Mucosa of stomach (tissue), 1 donor: ENCODE results near the gene RENBP.

Source experiments
- H3K27me3 ChIP-seq: one replicate; pipeline ENCODE4 v1.7.0; 2013; ENCODE audit warnings: mild to moderate bottlenecking, low read length; ENCODE audit not compliant: control insufficient read depth, insufficient read depth
- H3K36me3 ChIP-seq: one replicate; pipeline ENCODE4 v1.7.0; 2013; ENCODE audit warnings: low read length; ENCODE audit not compliant: control insufficient read depth, insufficient read depth
- H3K4me1 ChIP-seq: one replicate; pipeline ENCODE4 v1.7.0; 2013; ENCODE audit warnings: mild to moderate bottlenecking, low read length; ENCODE audit not compliant: control insufficient read depth, insufficient read depth
- H3K4me3 ChIP-seq: one replicate; pipeline ENCODE4 v1.7.0; 2013; ENCODE audit warnings: low read length
- H3K9ac ChIP-seq: one replicate; pipeline ENCODE4 v1.7.0; 2013; ENCODE audit warnings: mild to moderate bottlenecking, low read length, moderate library complexity
- H3K9me3 ChIP-seq: one replicate; pipeline ENCODE4 v1.7.0; 2013; ENCODE audit warnings: mild to moderate bottlenecking, low read length, moderate library complexity; ENCODE audit not compliant: control insufficient read depth
- donor health status: Pancreatic carcinoma.

The RENBP gene

DNA sequence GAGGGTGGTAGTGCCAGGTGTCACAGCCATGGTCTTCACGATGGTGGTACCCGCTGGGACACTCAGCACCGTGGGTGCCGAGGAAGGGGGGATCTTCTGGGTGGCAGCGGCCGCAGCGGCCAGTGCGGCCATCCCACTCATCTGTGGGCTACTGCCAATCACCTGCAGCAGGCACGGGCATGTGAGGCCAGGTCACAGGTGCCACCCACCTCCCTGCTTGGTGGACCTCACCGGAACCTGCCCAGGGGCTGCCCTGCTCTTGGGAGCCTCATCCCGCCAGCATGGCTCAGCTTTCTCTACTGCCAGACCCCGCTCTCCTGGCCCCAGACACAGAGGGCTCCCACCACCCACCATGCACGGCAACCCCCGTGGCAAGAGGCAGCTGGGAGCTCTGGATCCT, 14.2 kb upstream of the RENBP start:
- Histone ChIP-seq H3K9me3 (no peaks in the 10 kb centered on the region), H3K36me3 (peaks cover 6% of the 10 kb centered on the region), H3K9ac (no peak overlapping the region)

DNA sequence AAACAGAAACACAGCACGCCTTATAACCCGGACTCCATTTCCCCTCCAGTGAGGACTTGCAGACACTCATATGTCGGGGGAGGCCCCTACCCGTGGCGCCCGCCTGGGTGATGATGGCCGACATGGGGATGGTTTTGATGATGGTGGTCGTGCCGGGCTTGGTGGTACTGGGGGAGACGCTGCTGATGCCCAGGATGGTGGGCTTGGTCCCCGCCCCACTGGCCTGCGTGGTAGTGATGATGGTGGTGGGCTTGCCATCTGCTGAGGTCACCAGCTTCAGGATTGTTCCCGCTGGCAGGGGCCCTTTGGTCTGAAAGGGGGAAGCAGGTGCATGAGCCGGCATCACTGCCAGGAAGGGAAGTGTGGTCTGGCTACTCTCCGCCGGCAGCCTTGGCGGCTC, 12.8 kb upstream of the RENBP start:
- Histone ChIP-seq H3K4me1 (peaks cover 3% of the 10 kb centered on the region), H3K4me3 (no peak overlapping the region), H3K9me3 (no peaks in the 10 kb centered on the region), H3K27me3 (no peaks in the 10 kb centered on the region), H3K36me3 (peaks cover 15% of the 10 kb centered on the region), H3K9ac (no peak overlapping the region)

More for the DNA sequence above, 14.2 kb upstream of the RENBP start:
- Histone ChIP-seq H3K4me1 (no peaks in the 10 kb centered on the region), H3K4me3 (no peak overlapping the region), H3K27me3 (no peaks in the 10 kb centered on the region)

DNA sequence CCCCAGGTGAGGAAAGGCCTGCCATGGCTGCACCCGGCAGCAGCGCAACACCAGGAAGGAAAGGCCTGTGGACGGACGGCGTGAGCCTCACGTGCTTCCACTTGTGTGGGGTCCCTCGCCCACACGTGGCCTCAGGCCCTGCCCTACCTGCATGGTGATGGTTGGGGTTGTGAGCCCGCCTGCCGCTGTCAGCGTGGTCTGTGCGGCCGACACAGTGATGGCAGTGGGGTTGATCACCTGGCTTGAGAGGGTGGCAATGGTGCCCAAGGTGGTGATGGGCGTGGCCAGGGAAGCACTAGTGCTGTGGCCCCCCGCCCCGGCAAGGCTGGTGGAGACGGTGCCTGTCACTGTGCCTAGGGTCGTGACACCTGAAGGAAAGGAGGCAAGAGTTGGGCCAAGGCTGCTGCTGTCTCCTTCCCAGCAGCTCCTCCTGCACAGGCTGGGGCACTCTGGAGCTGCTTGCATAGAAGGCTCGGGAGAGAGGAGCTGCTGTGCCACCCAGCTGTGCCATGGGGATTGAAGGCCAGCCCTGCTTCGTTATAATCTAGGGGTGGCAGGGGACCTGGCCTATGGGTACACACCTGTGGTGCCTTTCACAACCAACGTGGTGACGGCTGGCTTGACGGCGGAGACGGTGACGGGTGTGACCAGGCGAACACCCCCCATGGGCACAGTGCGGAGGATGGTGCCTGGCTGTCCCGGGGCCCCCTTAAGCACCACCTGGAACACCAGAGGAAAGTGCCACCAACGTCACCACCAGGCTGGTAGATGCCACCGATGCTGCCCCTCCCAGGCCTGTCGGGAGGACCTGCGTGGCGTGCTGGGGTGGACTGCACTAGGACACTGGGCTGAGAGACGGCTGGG, 11.8 kb upstream of the RENBP start:
- H3K36me3 ChIP-seq: peaks cover 11% of the 10 kb centered on the region
- no peak overlapping the region for H3K9ac ChIP-seq
- H3K4me3 ChIP-seq: no peak overlapping the region

DNA sequence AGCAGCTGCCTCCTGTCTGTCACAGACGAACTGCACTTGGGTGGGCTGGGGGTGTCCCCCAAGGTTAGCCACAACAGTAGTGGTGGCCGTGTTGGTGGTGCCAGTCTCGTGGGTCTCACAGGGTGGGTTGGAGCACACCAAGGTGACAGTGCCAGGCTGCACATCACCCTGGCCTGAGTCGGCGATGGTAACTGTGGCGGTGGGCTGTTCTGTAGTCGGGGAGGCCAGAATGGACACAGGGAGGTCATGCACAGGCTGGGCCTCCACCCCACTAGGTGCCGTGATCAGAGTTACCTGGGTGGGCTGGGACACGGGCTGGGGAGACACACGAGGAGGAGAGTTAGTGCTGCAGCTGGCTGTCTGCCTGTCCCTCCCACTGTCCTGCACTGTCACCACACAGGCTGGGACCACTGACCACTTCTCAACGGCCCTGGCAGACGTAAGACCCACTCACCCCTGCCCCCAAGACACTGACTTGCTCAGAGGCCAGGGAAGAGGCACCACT, 10.8 kb upstream of the RENBP start:
- Histone ChIP-seq H3K4me3 (no peak overlapping the region), H3K9me3 (no peaks in the 10 kb centered on the region), H3K4me1 (peaks cover 3% of the 10 kb centered on the region), H3K27me3 (no peaks in the 10 kb centered on the region), H3K9ac (no peak overlapping the region), H3K36me3 (peaks cover 17% of the 10 kb centered on the region)

More for the DNA sequence above, 11.8 kb upstream of the RENBP start:
- peaks cover 3% of the 10 kb centered on the region for H3K4me1 ChIP-seq
- no peaks in the 10 kb centered on the region for H3K27me3 ChIP-seq
- no peaks in the 10 kb centered on the region for H3K9me3 ChIP-seq

DNA sequence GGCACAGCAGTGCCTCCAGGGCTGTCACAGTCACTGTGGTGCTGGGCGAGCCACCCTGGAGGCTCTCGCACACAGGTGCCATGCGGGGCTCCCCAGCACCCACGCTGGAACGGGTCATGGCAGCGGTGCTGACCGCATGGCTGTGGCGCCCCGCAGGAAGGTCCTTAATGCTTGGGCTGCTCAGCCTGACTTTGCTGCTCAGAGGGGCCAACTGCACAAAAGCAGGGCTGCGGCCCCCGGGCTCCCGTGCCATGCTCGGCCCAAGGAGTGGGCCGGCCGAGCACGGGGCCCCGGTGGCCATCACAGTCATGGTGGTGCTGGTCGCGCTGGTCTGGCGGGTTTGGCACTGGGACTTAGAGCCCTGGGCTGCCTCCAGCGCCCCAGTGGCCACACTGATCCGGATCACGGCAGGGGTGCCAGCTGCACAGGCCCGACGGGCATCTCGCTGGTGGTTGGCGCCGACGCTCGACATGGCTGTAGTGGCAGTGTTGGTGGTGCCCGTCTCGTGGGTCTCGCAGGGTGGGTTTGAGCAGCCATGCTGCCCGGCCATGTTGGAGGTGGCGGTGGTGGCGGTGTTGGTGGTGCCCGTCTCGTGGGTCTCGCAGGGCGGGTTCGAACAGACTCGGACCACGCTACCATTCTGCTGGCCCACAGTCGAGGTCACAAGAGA, 10.2 kb upstream of the RENBP start:
- Histone ChIP-seq H3K27me3 (no peaks in the 10 kb centered on the region), H3K36me3 (peaks cover 17% of the 10 kb centered on the region), H3K9me3 (no peaks in the 10 kb centered on the region), H3K9ac (no peak overlapping the region), H3K4me3 (no peak overlapping the region), H3K4me1 (peaks cover 3% of the 10 kb centered on the region)

DNA sequence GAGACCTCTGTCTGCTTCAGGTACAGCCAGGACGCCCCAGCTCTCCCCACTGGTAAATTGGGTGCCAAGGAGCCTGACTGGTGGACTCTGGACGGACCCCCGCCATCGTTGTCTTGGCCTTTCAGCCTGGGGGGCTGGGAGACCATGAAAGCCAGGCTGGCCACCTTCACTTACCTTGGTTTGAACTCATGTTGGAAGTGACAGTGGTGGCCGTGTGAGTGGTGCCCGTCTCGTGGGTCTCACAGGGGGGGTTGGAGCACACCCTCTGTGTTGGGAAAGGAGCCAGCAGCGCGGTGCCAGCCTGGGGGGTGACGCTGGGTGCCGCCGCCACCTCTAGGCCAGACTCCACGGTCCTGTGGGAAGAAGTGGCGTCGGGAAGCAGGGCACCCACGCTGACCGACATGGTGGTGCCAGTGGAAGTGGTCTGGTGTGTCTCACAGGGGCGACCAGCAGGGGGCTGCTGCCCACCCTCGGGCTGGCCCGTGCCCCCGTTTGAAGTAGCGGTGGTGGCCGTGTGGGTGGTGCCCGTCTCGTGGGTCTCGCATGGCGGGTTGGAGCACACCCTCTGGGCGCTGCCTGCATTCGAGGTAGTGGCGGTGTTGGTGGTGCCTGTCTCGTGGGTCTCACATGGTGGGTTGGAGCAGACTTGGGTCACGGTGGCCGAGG, 9.6 kb upstream of the RENBP start:
- H3K9ac ChIP-seq: no peak overlapping the region
- H3K36me3 ChIP-seq: peaks cover 17% of the 10 kb centered on the region
- no peaks in the 10 kb centered on the region for H3K9me3 ChIP-seq
- peaks cover 3% of the 10 kb centered on the region for H3K4me1 ChIP-seq
- H3K27me3 ChIP-seq: no peaks in the 10 kb centered on the region
- no peak overlapping the region for H3K4me3 ChIP-seq

DNA sequence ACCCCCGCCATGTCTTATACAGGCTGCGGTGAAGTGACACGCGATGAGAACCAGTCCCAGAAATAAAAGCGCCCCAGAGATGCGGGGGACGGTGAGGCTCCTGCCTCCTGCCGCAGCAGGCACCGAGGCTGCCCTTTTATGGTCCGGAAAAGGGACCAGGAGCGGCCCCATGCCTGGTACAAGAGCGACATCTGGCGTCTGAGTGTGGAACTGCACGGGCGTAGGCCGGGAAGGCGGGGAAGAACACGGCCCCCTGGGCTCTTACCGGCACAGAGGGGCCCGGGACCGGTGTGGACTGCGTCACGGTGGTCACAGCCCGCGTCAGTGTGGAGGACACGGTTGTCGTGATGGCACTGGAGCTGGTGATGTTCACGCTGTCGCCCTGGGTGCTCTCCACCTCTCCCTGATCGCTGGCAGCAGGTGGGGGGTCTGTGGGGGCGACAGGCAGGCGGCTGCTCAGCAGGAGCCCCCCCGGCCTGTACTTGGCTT, 8.9 kb upstream of the RENBP start:
- no peaks in the 10 kb centered on the region for H3K9me3 ChIP-seq
- H3K9ac ChIP-seq: no peak overlapping the region
- no peak overlapping the region for H3K4me3 ChIP-seq
- peaks cover 3% of the 10 kb centered on the region for H3K4me1 ChIP-seq
- peaks cover 17% of the 10 kb centered on the region for H3K36me3 ChIP-seq
- H3K27me3 ChIP-seq: no peaks in the 10 kb centered on the region

DNA sequence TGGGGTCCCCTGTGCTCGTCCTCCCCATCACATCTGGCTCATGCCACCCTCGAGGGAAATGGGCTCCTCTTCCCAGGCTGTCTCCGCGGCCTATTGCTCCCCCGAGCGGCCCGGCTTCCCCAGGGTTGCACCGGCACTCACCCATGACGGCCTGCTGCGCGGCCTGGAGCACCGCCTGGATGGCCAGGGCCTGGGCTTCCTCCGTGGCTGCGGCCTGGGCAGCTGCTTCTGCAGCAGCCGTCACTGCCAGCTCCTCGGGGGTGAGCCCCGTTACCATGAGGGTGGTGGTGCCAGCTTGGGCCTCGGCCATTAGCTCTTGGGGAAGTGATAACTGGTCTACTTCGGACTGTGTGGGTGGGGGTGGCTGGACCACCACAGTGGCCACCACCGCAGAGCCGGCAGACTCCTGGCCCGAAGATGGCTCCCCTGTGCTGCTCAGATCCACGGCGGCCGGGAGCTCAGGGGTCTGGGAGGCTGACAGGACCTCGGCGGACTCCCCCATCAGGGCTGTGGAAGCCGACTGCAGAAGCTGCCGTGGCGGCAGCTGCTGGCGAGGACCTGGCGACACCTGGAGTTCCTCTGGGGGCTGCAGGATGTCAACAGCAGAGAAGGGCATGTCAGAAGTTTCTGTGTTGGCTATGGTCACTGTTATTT, 8.1 kb upstream of the RENBP start:
- Histone ChIP-seq H3K36me3 (peaks cover 17% of the 10 kb centered on the region), H3K4me1 (peaks cover 3% of the 10 kb centered on the region), H3K9me3 (no peaks in the 10 kb centered on the region), H3K27me3 (no peaks in the 10 kb centered on the region), H3K4me3 (no peak overlapping the region), H3K9ac (no peak overlapping the region)

DNA sequence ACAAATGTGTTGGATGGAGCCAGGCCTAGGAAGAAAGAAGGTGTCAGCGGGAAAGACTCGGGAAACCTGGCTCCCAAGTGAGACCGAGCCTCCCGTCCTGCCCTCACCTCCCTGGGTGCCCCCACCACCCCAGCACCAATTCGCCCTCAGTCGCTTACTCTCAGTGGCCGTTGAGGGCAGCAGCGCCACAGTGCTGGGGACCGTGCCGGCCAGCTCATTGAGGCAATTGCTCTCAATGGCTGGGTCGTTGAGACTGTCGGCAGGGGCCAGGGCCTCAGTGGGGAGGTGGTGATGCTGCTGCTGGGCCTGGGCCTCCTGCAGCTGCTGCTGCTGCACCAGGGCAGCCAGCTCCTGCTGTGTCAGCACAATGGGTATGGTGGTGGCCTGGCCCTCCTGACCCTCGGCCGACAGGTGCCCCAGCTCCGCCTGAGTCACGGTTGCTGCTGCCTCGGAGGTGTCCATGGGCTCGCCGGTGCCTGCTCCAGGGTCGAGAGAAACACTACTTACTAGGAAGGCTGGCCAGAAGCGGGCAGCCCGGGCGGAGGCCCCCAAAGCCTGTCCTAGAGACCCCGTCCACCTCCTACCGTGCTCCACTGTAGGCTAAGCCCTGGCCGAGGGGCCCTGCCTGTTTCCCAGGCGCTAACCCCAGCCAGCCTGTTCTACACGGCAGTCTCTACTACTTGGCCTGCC, 7.4 kb upstream of the RENBP start:
- Histone ChIP-seq H3K4me1 (peaks cover 3% of the 10 kb centered on the region), H3K9me3 (no peaks in the 10 kb centered on the region), H3K4me3 (no peak overlapping the region), H3K9ac (no peak overlapping the region), H3K36me3 (peaks cover 17% of the 10 kb centered on the region), H3K27me3 (no peaks in the 10 kb centered on the region)

DNA sequence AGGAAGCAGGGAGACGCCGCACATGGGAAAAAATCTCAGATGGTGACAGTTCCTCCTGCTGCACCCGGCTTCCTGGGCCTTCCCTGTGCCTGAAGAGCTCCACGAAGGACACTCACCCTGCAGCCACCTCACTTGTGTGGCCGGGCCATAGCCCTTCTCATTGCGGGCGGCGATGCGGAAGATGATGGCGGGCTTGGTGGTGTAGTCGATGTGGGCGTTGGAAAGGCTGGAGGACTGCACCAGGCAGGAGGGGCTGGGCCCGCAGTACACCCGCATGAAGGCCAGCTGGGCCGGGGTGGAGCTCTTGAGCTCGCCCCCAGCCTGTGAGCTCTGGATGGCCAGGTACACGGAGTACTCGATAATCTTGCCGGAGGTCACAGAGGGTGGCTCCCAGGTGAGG, 5.7 kb upstream of the RENBP start:
- H3K36me3 ChIP-seq: peaks cover 17% of the 10 kb centered on the region
- H3K4me3 ChIP-seq: no peak overlapping the region
- peaks cover 3% of the 10 kb centered on the region for H3K4me1 ChIP-seq
- no peaks in the 10 kb centered on the region for H3K9me3 ChIP-seq
- H3K27me3 ChIP-seq: no peaks in the 10 kb centered on the region
- H3K9ac ChIP-seq: no peak overlapping the region
